ENCODE results near the gene CADPS2.

GRCh38 chr7:122304319-122304975 is 581.8 kb downstream of the CADPS2 start, which contains the start of gene FEZF1:
- no peak for TF ChIP-seq CTCF (IDR thresholded peaks at IDR 0.05)
- no peak for TF ChIP-seq EP300 (IDR thresholded peaks at IDR 0.05)
- no peak for TF ChIP-seq POLR2A (IDR thresholded peaks at IDR 0.05)
- TF ChIP-seq POLR2AphosphoS5 (IDR thresholded peaks at IDR 0.05), result no peak
